HepG2 (cell line): ENCODE results near the gene IRF3. TPM values are rescaled to one million over a fixed set of nuclear protein-coding genes. Genes with fewer than 3 reads are reported as not detected.

Experiments
- FOSL2 ChIP-seq: sonication (generic); formaldehyde crosslinking; IDR thresholded peaks from 2 replicates; pipeline ENCODE4 v1.4.0; 2020; ENCODE audit warnings: missing genetic modification reagents
- FOXO1 ChIP-seq: sonication (generic); formaldehyde crosslinking; IDR thresholded peaks from 2 replicates; pipeline ENCODE4 v1.4.0; 2020; ENCODE audit warnings: missing genetic modification reagents
- IKZF1 ChIP-seq: fragments of 450-650 bp; IDR thresholded peaks from 2 replicates; pipeline ENCODE4 v1.7.1; 2016
- JDP2 ChIP-seq: sonication (generic); formaldehyde crosslinking; IDR thresholded peaks from 2 replicates; pipeline ENCODE4 v1.8.1; 2022; ENCODE audit warnings: missing genetic modification reagents, borderline replicate concordance
- MAF1 ChIP-seq: sonication (generic); formaldehyde crosslinking; IDR thresholded peaks from 2 replicates; pipeline ENCODE4 v1.5.0; 2020; ENCODE audit warnings: missing genetic modification reagents, borderline replicate concordance
- NCOA2 ChIP-seq: sonication (generic); formaldehyde crosslinking; IDR thresholded peaks from 2 replicates; pipeline ENCODE4 v1.8.0; 2022; ENCODE audit warnings: inconsistent platforms
- NFE2L1 ChIP-seq: sonication (generic); formaldehyde crosslinking; IDR thresholded peaks from 2 replicates; pipeline ENCODE4 v1.4.0; 2020; ENCODE audit warnings: missing genetic modification reagents, mild to moderate bottlenecking, borderline replicate concordance
- NR2F6 ChIP-seq, 2 experiments: IDR thresholded peaks; 2 replicates each; pipeline ENCODE4 v1.6.1; 2016; ENCODE audit warnings: antibody characterized with exemption in 1 of 2, mild to moderate bottlenecking in 1 of 2
- PHB2 ChIP-seq: fragments of 450-650 bp; IDR thresholded peaks from 2 replicates; pipeline ENCODE4 v1.6.1; 2018; ENCODE audit not compliant: partially characterized antibody
- RERE ChIP-seq: IDR thresholded peaks from 2 replicates; pipeline ENCODE4 v1.6.1; 2016; ENCODE audit warnings: low read depth, missing genetic modification reagents, missing compliant biosample characterization
- SPEN ChIP-seq: sonication (generic); formaldehyde crosslinking; IDR thresholded peaks from 2 replicates; pipeline ENCODE4 v1.5.1; 2020; ENCODE audit warnings: low read depth, mild to moderate bottlenecking, missing genetic modification reagents
- TARDBP ChIP-seq: sonication (generic); formaldehyde crosslinking; IDR thresholded peaks from 2 replicates; pipeline ENCODE4 v1.8.0; 2022; ENCODE audit warnings: mild to moderate bottlenecking, missing genetic modification reagents
- TFDP1 ChIP-seq: IDR thresholded peaks from 2 replicates; pipeline ENCODE4 v1.6.1; 2016; ENCODE audit warnings: missing compliant biosample characterization, missing genetic modification reagents, borderline replicate concordance
- THRA ChIP-seq: sonication (generic); formaldehyde crosslinking; IDR thresholded peaks from 2 replicates; pipeline ENCODE4 v1.4.0; 2020; ENCODE audit warnings: missing genetic modification reagents, borderline replicate concordance
- ZBTB20 ChIP-seq: sonication (generic); formaldehyde crosslinking; IDR thresholded peaks from 2 replicates; pipeline ENCODE4 v1.8.1; 2023; ENCODE audit warnings: missing genetic modification reagents, low read depth, mild to moderate bottlenecking, borderline replicate concordance
- ZC3H13 ChIP-seq: sonication (generic); formaldehyde crosslinking; IDR thresholded peaks from 2 replicates; pipeline ENCODE4 v1.8.1; 2023; ENCODE audit warnings: mild to moderate bottlenecking, missing genetic modification reagents, moderate library complexity
- ZNF329 ChIP-seq: sonication (generic); formaldehyde crosslinking; IDR thresholded peaks from 2 replicates; pipeline ENCODE4 v1.9.0; 2021; ENCODE audit warnings: low read depth, mild to moderate bottlenecking, missing genetic modification reagents
- ZNF530 ChIP-seq: sonication (generic); formaldehyde crosslinking; IDR thresholded peaks from 2 replicates; pipeline ENCODE4 v1.5.0; 2020; ENCODE audit warnings: low read depth, mild to moderate bottlenecking, missing genetic modification reagents
- ZNF549 ChIP-seq: sonication (generic); formaldehyde crosslinking; IDR thresholded peaks from 2 replicates; pipeline ENCODE4 v1.5.0; 2020; ENCODE audit warnings: missing genetic modification reagents
- ZNF615 ChIP-seq: sonication (generic); formaldehyde crosslinking; IDR thresholded peaks from 2 replicates; pipeline ENCODE4 v1.5.0; 2020; ENCODE audit warnings: mild to moderate bottlenecking, missing genetic modification reagents, borderline replicate concordance
- ZNF766 ChIP-seq: sonication (generic); formaldehyde crosslinking; IDR thresholded peaks from 2 replicates; pipeline ENCODE4 v1.5.0; 2020; ENCODE audit warnings: missing genetic modification reagents, borderline replicate concordance
- polyA plus RNA-seq, 8 experiments: library from polyadenylated mRNA; depleted of rRNA in 3 of 8; stranded (reverse) in 7 of 8; unstranded in 1 of 8; fragments of >200 nt; fragmentation: Illumina TruSeq in 4 of 8; extraction: Trizol in 4 of 8; gene quantifications; 2 replicates each; pipeline versions ENCODE4 v1.2.1 to v1.2.3, GENCODE V29; 2011 to 2016; ENCODE audit warnings: low read depth in 4 of 8, missing spikeins in 1 of 8, mixed read lengths in 1 of 8; ENCODE audit not compliant: insufficient read depth in 1 of 8
- total RNA-seq, 5 experiments: library from RNA; depleted of rRNA; stranded (reverse); fragments of >200 nt; fragmentation: Illumina TruSeq; extraction: Trizol; gene quantifications; 2 replicates each; pipeline ENCODE4 v1.2.3, GENCODE V29; 2016; ENCODE audit warnings: low read depth in 1 of 5

Gene IRF3
- total and polyA plus RNA-seq, 2 of the 13 experiments (the other 11 are each of a cell fraction or from before 2014, with no cell fraction given): 61.9 to 65.5 TPM

GRCh38 chr19:49677231-49677900 is 11.7 kb upstream of the IRF3 start, which contains the start of gene PRMT1 (continued):
- peak; percentile 83; the same call in 1 of the 2 replicates for TF ChIP-seq ZNF766 (CRISPR knock-in tag)
- TF ChIP-seq PHB2: no peak
- TF ChIP-seq TFDP1: peak; percentile 30; the same call in 1 of the 2 replicates
- 0 out of 2 replicates have a peak, but pooled peaks have one; percentile 46 for TF ChIP-seq THRA
- TF ChIP-seq MAF1 (CRISPR knock-in tag): no peak
- peak; percentile 53; the same call in 1 of the 2 replicates for TF ChIP-seq FOXO1
- TF ChIP-seq NFE2L1: no peak
- TF ChIP-seq ZNF329 (CRISPR knock-in tag): no peak
- no peak; the same call in 1 of the 2 replicates for TF ChIP-seq FOSL2 (CRISPR knock-in tag)
- 0 out of 2 replicates have a peak, but pooled peaks have one; percentile 18 for TF ChIP-seq NCOA2 (CRISPR knock-in tag)
- TF ChIP-seq ZNF549 (CRISPR knock-in tag): no peak
- TF ChIP-seq SPEN (CRISPR knock-in tag): peak; percentile 23; the same call in 1 of the 2 replicates
- no peak for TF ChIP-seq NR2F6 (IDR thresholded peaks at IDR 0.05)
- peak; percentile 20; the same call in 1 of the 2 replicates for TF ChIP-seq NR2F6 (CRISPR knock-in tag; IDR thresholded peaks at IDR 0.05)
- peak; percentile 72; the same call in 1 of the 2 replicates for TF ChIP-seq TARDBP (CRISPR knock-in tag)
- no peak for TF ChIP-seq ZC3H13 (CRISPR knock-in tag)
- TF ChIP-seq ZBTB20 (CRISPR knock-in tag): peak; percentile 63; the same call in 1 of the 2 replicates
- TF ChIP-seq ZNF530 (CRISPR knock-in tag): no peak
- 0 out of 2 replicates have a peak, but pooled peaks have one; percentile 42 for TF ChIP-seq ZNF615 (CRISPR knock-in tag)
- no peak for TF ChIP-seq IKZF1
- 0 out of 2 replicates have a peak, but pooled peaks have one; percentile 29 for TF ChIP-seq RERE (CRISPR knock-in tag)
- no peak for TF ChIP-seq JDP2 (CRISPR knock-in tag)
